A549 (cell line): ENCODE results near the gene MXRA7.

Experiments used
- CEBPB ChIP-seq, 2 experiments: fragments of >200 bp in 1 of 2; sonication (Bioruptor Twin) in 1 of 2; formaldehyde crosslinking in 1 of 2; IDR thresholded peaks; 2 replicates each; pipeline ENCODE4 v1.6.1; 2012 to 2016
- EP300 ChIP-seq, 2 experiments: fragments of >200 bp; sonication (Bioruptor Twin); formaldehyde crosslinking; IDR thresholded peaks; 2 replicates in 1 of 2; 3 replicates in 1 of 2; pipeline ENCODE4 v1.6.1; 2016 to 2017
- ESRRA ChIP-seq: fragments of 150-350 bp; IDR thresholded peaks from 2 replicates; pipeline ENCODE4 v1.6.1; 2014; ENCODE audit warnings: mild to moderate bottlenecking, low read length, borderline replicate concordance
- KDM1A ChIP-seq: fragments of 200-600 bp; sonication (generic); IDR thresholded peaks from 2 replicates; pipeline ENCODE4 v1.6.1; 2016; ENCODE audit warnings: low read depth, mild to moderate bottlenecking
- MAX ChIP-seq: IDR thresholded peaks from 2 replicates; pipeline ENCODE4 v1.6.1; 2012
- PBX3 ChIP-seq: IDR thresholded peaks from 2 replicates; pipeline ENCODE4 v1.6.1; 2012
- POLR2A ChIP-seq: IDR thresholded peaks from 2 replicates; pipeline ENCODE4 v1.6.1; 2012; ENCODE audit warnings: mild to moderate bottlenecking, low read length
- POLR2AphosphoS2 ChIP-seq: conservative IDR thresholded peaks from 2 replicates; pipeline ENCODE4 v1.6.1; 2012; ENCODE audit warnings: low read length, improper control_type of control experiment, inconsistent platforms
- RAD21 ChIP-seq, 2 experiments: fragments of >200 bp in 1 of 2; sonication (Bioruptor Twin) in 1 of 2; formaldehyde crosslinking in 1 of 2; IDR thresholded peaks in 1 of 2; conservative IDR thresholded peaks in 1 of 2; 2 replicates in 1 of 2; 3 replicates in 1 of 2; pipeline ENCODE4 v1.6.1; 2012 to 2018; ENCODE audit warnings: inconsistent platforms in 1 of 2
- RARB ChIP-seq: fragments of 250-450 bp; sonication (Bioruptor Pico); IDR thresholded peaks from 2 replicates; pipeline ENCODE4 v1.8.0; 2021; ENCODE audit warnings: mild to moderate bottlenecking, moderate library complexity
- RCOR1 ChIP-seq: fragments of 150-350 bp; IDR thresholded peaks from 2 replicates; pipeline ENCODE4 v1.6.1; 2014; ENCODE audit warnings: antibody characterized with exemption, low read length, low read depth
- TF ChIP-seq, protein P1 (sequence below): fragments of >200 bp; sonication (Bioruptor Twin); formaldehyde crosslinking; IDR thresholded peaks from 3 replicates; pipeline ENCODE4 v1.5.1; 2016

- TF ChIP-seq, protein P1, sequence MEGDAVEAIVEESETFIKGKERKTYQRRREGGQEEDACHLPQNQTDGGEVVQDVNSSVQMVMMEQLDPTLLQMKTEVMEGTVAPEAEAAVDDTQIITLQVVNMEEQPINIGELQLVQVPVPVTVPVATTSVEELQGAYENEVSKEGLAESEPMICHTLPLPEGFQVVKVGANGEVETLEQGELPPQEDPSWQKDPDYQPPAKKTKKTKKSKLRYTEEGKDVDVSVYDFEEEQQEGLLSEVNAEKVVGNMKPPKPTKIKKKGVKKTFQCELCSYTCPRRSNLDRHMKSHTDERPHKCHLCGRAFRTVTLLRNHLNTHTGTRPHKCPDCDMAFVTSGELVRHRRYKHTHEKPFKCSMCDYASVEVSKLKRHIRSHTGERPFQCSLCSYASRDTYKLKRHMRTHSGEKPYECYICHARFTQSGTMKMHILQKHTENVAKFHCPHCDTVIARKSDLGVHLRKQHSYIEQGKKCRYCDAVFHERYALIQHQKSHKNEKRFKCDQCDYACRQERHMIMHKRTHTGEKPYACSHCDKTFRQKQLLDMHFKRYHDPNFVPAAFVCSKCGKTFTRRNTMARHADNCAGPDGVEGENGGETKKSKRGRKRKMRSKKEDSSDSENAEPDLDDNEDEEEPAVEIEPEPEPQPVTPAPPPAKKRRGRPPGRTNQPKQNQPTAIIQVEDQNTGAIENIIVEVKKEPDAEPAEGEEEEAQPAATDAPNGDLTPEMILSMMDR = no peak
- TF ChIP-seq POLR2A (peak; percentile 100), ESRRA (no peak), EP300 (IDR thresholded peaks at IDR 0.05) (no peak; a peak in 1 of 5 replicates), MAX (peak; percentile 84), POLR2AphosphoS2 (no peak; the same call in 1 of the 2 replicates), RCOR1 (no peak), RARB (CRISPR knock-in tag) (peak; percentile 84), CEBPB (IDR thresholded peaks at IDR 0.05) (0 out of 4 replicates have a peak, but pooled peaks of 1 of the 2 experiments have one; percentile 15), KDM1A (no peak), PBX3 (peak; percentile 83; the same call in 1 of the 2 replicates), RAD21 (conservative IDR thresholded peaks at IDR 0.05 in 1 of 2, IDR thresholded peaks at IDR 0.05 in 1 of 2) (no peak)
These were observed 26.4 kb upstream of the MXRA7 start, which contains the start of gene SRSF2 for GRCh38 chr17:76737082-76737675.
